Mesodermal cell (in vitro differentiated cells): ENCODE measurements around the gene USP25.

ENCODE experiments used
- H3K27ac ChIP-seq: 2 replicates; pipeline ENCODE4 v1.7.0; 2013; ENCODE audit warnings: mild to moderate bottlenecking, low read depth, low read length, moderate library complexity; ENCODE audit not compliant: severe bottlenecking
- H3K36me3 ChIP-seq: 2 replicates; pipeline ENCODE4 v1.7.1; 2013; ENCODE audit warnings: mild to moderate bottlenecking, low read length, moderate library complexity; ENCODE audit not compliant: control insufficient read depth, insufficient read depth
- H3K4me1 ChIP-seq: one replicate; pipeline ENCODE4 v1.7.1; 2013; ENCODE audit warnings: mild to moderate bottlenecking, low read length; ENCODE audit not compliant: insufficient read depth, control insufficient read depth, poor library complexity, severe bottlenecking
- H3K4me3 ChIP-seq: 2 replicates; pipeline ENCODE4 v1.7.0; 2013; ENCODE audit warnings: low read length, control low read depth, mild to moderate bottlenecking; ENCODE audit not compliant: insufficient read depth, poor library complexity, severe bottlenecking; ENCODE audit errors: extremely low read depth
- H3K9me3 ChIP-seq: 2 replicates; pipeline ENCODE4 v1.7.1; 2013; ENCODE audit warnings: mild to moderate bottlenecking, low read length, moderate library complexity; ENCODE audit not compliant: control insufficient read depth
- WGBS, 2 experiments: methylation state at CpG; one replicate each; pipeline ENCODE4 v1.1.5; 2013; ENCODE audit warnings: missing lambda C conversion rate in 2 of 2; ENCODE audit not compliant: insufficient coverage in 2 of 2; 5-methylcytosine and 5-hydroxymethylcytosine counted together

Gene USP25

GRCh38 chr21:15703932-15704331 lies 25.9 kb upstream of the USP25 start:
- no peak overlapping the region for H3K27ac ChIP-seq
- H3K4me1 ChIP-seq, result peaks cover 7% of the 10 kb centered on the region
- H3K36me3 ChIP-seq, result no peaks in the 10 kb centered on the region
- WGBS, 2 experiments, result 80 to 86% methylated on average over 1 to 2 of the region's 2 CpGs
- no peaks in the 10 kb centered on the region for H3K9me3 ChIP-seq
- no peak overlapping the region for H3K4me3 ChIP-seq

GRCh38 chr21:15706696-15707095 lies 23.1 kb upstream of the USP25 start:
- Histone ChIP-seq H3K36me3 (no peaks in the 10 kb centered on the region), H3K4me3 (no peak overlapping the region), H3K27ac (no peak overlapping the region), H3K4me1 (peaks cover 7% of the 10 kb centered on the region), H3K9me3 (no peaks in the 10 kb centered on the region)
- WGBS, 2 experiments, result 51 to 74% methylated on average over 2 to 3 of the region's 3 CpGs

DNA sequence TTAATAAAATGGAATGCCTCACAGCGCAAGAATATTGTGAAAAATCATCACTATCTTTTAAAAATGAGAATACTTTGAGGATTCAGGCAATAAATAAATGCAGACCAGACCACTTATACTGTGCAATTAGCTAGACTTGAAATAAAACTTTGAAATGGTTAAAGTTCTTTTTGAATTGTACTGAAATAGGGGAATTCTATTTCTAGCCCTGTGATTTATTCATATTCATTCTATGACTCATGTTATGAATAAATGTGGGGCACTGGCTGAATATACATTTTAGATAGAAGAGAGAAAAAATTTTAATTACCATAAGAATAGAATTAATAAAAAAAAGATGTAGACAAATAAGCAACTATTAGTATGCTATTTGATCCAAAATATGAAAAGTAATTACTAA lies 16.4 kb upstream of the USP25 start:
- no peaks in the 10 kb centered on the region for H3K9me3 ChIP-seq
- no CpG with 5 or more reads among the region's 1 CpG for WGBS, 2 experiments
- H3K36me3 ChIP-seq, result no peaks in the 10 kb centered on the region

DNA sequence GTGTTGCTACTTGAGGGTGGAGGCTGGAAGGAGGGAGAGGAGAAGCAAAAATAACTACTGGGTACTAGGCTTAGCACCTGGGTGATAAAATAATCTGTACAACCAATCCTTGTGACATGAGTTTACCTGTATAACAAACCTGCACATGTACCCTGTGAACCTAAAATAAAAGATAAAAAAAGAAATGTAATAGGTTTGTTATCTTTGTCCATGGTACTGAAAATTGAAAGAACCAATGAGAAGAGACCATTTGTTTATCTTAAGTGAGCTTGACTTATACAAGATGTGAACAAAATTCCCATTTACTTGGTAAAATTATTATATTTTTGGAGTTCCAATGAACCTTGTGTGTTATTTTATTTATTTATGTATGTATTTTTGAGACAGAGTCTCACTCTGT lies 11.1 kb upstream of the USP25 start:
- Histone ChIP-seq H3K4me3 (no peak overlapping the region), H3K4me1 (no peaks in the 10 kb centered on the region), H3K36me3 (no peaks in the 10 kb centered on the region), H3K9me3 (no peaks in the 10 kb centered on the region), H3K27ac (no peak overlapping the region)

More for the DNA sequence above, 16.4 kb upstream of the USP25 start:
- Histone ChIP-seq H3K27ac (no peak overlapping the region), H3K4me1 (no peaks in the 10 kb centered on the region), H3K4me3 (no peak overlapping the region)

DNA sequence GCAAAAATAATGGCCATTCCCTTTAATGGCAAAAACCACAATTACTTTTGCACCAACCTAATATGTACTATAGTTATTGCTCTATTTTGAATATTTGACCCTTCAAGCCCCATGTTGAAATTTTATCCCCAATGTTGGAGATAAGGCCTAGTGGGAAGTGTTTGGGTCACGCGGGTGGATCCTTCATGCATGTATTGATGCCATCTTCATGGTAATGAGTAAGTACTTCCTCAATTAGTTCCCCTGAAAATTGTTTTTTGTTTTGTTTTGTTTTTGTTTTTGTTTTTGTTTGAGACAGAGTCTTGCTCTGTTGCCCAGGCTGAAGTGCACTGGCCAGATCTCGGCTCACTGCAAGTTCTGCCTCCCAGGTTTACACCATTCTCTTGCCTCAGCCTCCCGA lies 9.8 kb upstream of the USP25 start:
- Histone ChIP-seq H3K9me3 (no peaks in the 10 kb centered on the region), H3K4me1 (no peaks in the 10 kb centered on the region), H3K36me3 (no peaks in the 10 kb centered on the region), H3K27ac (no peak overlapping the region), H3K4me3 (no peak overlapping the region)
- 82 to 97% methylated on average over 4 of the region's 4 CpGs for WGBS, 2 experiments

GRCh38 chr21:15722591-15723324 lies 7.0 kb upstream of the USP25 start:
- H3K36me3 ChIP-seq, result no peaks in the 10 kb centered on the region
- H3K9me3 ChIP-seq, result no peaks in the 10 kb centered on the region
- H3K4me1 ChIP-seq, result no peaks in the 10 kb centered on the region
- 78 to 90% methylated on average over 2 to 3 of the region's 4 CpGs for WGBS, 2 experiments
- H3K4me3 ChIP-seq, result no peak overlapping the region
- no peak overlapping the region for H3K27ac ChIP-seq

DNA sequence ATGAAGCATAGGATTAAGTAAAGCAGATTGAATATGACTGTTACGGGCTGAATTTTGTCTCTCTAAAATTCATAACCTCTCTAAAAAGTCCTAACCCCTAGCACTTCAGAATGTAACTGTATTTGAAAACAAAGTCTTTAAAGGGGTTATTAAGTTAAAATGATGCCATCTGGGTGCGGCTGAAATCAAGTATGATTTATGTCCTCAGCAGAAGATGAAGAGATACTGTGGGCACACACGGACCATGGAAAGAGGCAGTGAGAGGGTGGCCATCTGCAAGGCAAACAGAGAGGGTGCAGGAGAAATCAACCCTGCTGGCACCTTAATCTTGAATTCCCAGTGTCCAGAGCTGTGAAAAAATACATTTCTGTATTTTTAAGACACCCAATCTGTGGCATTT lies 3.8 kb upstream of the USP25 start:
- no peak overlapping the region for H3K4me3 ChIP-seq
- no peak overlapping the region for H3K27ac ChIP-seq
- no peaks in the 10 kb centered on the region for H3K36me3 ChIP-seq
- no peaks in the 10 kb centered on the region for H3K4me1 ChIP-seq
- 75 to 92% methylated on average over 2 of the region's 3 CpGs for WGBS, 2 experiments
- no peaks in the 10 kb centered on the region for H3K9me3 ChIP-seq

GRCh38 chr21:15728046-15728445 lies 1.7 kb upstream of the USP25 start:
- WGBS, 2 experiments, result 96% methylated on average over 3 of the region's 3 CpGs; no CpG with 5 or more reads in 1 of the 2 experiments
- H3K27ac ChIP-seq, result no peak overlapping the region
- no peak overlapping the region for H3K4me3 ChIP-seq
- H3K9me3 ChIP-seq, result no peaks in the 10 kb centered on the region
- H3K36me3 ChIP-seq, result no peaks in the 10 kb centered on the region
- H3K4me1 ChIP-seq, result no peaks in the 10 kb centered on the region

DNA sequence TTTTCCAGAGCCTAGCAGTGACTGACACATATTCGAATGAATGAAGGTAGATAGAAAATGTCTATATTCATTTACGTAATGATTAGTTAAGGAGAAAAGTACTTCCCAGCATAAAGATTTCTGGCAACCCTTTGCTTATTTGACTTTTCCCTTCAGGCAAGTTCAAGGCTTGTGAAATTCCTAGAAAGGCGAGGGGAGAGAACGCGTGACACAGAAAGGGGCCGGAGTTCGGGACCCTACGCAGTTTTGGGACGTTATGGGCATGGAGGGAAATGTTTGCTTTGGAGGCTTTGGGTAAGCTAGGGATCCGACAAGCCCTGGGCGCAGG lies 472 bp upstream of the USP25 start:
- 3 to 6% methylated on average over 7 of the region's 11 CpGs for WGBS, 2 experiments
- no peaks in the 10 kb centered on the region for H3K4me1 ChIP-seq
- H3K4me3 ChIP-seq, result peak overlapping the region; percentile 78
- no peaks in the 10 kb centered on the region for H3K9me3 ChIP-seq
- no peaks in the 10 kb centered on the region for H3K36me3 ChIP-seq
- no peak overlapping the region for H3K27ac ChIP-seq

GRCh38 chr21:15730484-15731242 lies 881 bp downstream of the USP25 start:
- peak overlapping the region; percentile 82 for H3K27ac ChIP-seq
- 1 to 2% methylated on average over 11 to 23 of the region's 30 CpGs for WGBS, 2 experiments

GRCh38 chr21:15731243-15731613 lies 1.4 kb downstream of the USP25 start:
- Histone ChIP-seq H3K27ac (peak overlapping the region; percentile 82), H3K4me1 (no peaks in the 10 kb centered on the region), H3K4me3 (peak overlapping the region; percentile 78), H3K9me3 (no peaks in the 10 kb centered on the region), H3K36me3 (no peaks in the 10 kb centered on the region)
- 0 to 15% methylated on average over 2 to 4 of the region's 4 CpGs for WGBS, 2 experiments

More at GRCh38 chr21:15730484-15731242, 881 bp downstream of the USP25 start:
- H3K4me3 ChIP-seq, result peak overlapping the region; percentile 78
- no peaks in the 10 kb centered on the region for H3K4me1 ChIP-seq
- no peaks in the 10 kb centered on the region for H3K36me3 ChIP-seq
- H3K9me3 ChIP-seq, result no peaks in the 10 kb centered on the region
